H1 (cell line): ENCODE measurements around the gene CTPS2. TPM values are rescaled to one million over a fixed set of nuclear protein-coding genes. Genes with fewer than 3 reads are reported as not detected.
A peak's percentile ranks its signal among the peaks of the same experiment; 100 is the strongest.

Source experiments
- CTCF ChIA-PET: fragments of 300-600 bp; sonication (Branson Sonifier 250); formaldehyde crosslinking; loops from one replicate; lab custom pipeline; 2021; ENCODE audit not compliant: partially characterized antibody; lab: Charles Lee
- POLR2A ChIA-PET: fragments of 300-600 bp; sonication (Branson Sonifier 250); formaldehyde crosslinking; loops from one replicate; lab custom pipeline; 2021; ENCODE audit warnings: inconsistent platforms; ENCODE audit not compliant: partially characterized antibody; lab: Charles Lee
- DNase-seq, 2 experiments: peaks; one replicate each; pipeline versions ENCODE4 v3.0.0 to v3.0.0-alpha.2; 2010 to 2022; ENCODE audit warnings: low spot score in 2 of 2, low read depth in 1 of 2, mixed read lengths in 1 of 2
- FAIRE-seq: peaks from 2 replicates; lab custom pipeline; 2011; peaks lifted over from hg19 to GRCh38; lab: Jason Lieb, UNC
- H2AFZ ChIP-seq: 2 replicates; pipeline ENCODE4 v1.8.1; 2012; ENCODE audit warnings: low read length, inconsistent platforms
- H2AK5ac ChIP-seq: 2 replicates; pipeline ENCODE4 v1.6.1; 2013; ENCODE audit warnings: low read depth, low read length
- H2BK120ac ChIP-seq: replicated peaks from 2 replicates; pipeline ENCODE3; 2013; ENCODE audit warnings: low read depth, low read length, inconsistent platforms
- H2BK12ac ChIP-seq: 2 replicates; pipeline ENCODE4 v1.6.1; 2013; ENCODE audit warnings: low read depth, low read length
- H2BK15ac ChIP-seq: 2 replicates; pipeline ENCODE4 v1.6.1; 2013; ENCODE audit warnings: low read length
- H2BK20ac ChIP-seq: 2 replicates; pipeline ENCODE4 v1.6.1; 2013; ENCODE audit warnings: low read length
- H2BK5ac ChIP-seq: 2 replicates; pipeline ENCODE4 v1.6.1; 2013; ENCODE audit warnings: low read depth, low read length
- H3K14ac ChIP-seq: 2 replicates; pipeline ENCODE4 v1.6.1; 2013; ENCODE audit warnings: inconsistent platforms; ENCODE audit not compliant: insufficient read length
- H3K18ac ChIP-seq: 2 replicates; pipeline ENCODE4 v1.6.1; 2013; ENCODE audit warnings: low read length; ENCODE audit errors: extremely low read depth
- H3K23ac ChIP-seq: 2 replicates; pipeline ENCODE4 v1.6.1; 2013; ENCODE audit warnings: inconsistent platforms; ENCODE audit not compliant: insufficient read length
- H3K23me2 ChIP-seq: 2 replicates; pipeline ENCODE4 v1.6.1; 2013; ENCODE audit warnings: low read depth, low read length
- H3K27ac ChIP-seq: 2 replicates; pipeline ENCODE4 v1.6.1; 2011; ENCODE audit warnings: low read depth, low read length, inconsistent platforms
- H3K27me3 ChIP-seq, 4 experiments: replicated peaks in 1 of 4; 1 replicate in 1 of 4; 2 replicates in 3 of 4; pipeline versions ENCODE4 v1.6.1 to v1.8.1; 2011 to 2013; ENCODE audit warnings: low read length in 3 of 4, mild to moderate bottlenecking in 3 of 4, inconsistent platforms in 2 of 4, mixed read lengths in 2 of 4, moderate library complexity in 1 of 4; ENCODE audit not compliant: control insufficient read depth in 3 of 4, insufficient read depth in 3 of 4; ENCODE audit errors: extremely low read depth in 1 of 4
- H3K36me3 ChIP-seq, 4 experiments: 2 replicates each; pipeline versions ENCODE4 v1.6.1 to v1.8.1; 2011 to 2013; ENCODE audit warnings: mild to moderate bottlenecking in 4 of 4, low read length in 3 of 4, moderate library complexity in 2 of 4, control low read depth in 1 of 4, inconsistent platforms in 1 of 4; ENCODE audit not compliant: insufficient read depth in 4 of 4, control insufficient read depth in 2 of 4
- H3K4ac ChIP-seq: replicated peaks from 2 replicates; pipeline ENCODE3; 2013; ENCODE audit warnings: low read length, low read depth, mixed read lengths, inconsistent platforms; ENCODE audit not compliant: insufficient read length
- H3K4me1 ChIP-seq, 4 experiments: replicated peaks in 1 of 4; 1 replicate in 1 of 4; 2 replicates in 3 of 4; pipeline versions ENCODE4 v1.6.1 to v1.8.1; 2011 to 2013; ENCODE audit warnings: low read length in 3 of 4, inconsistent platforms in 2 of 4, mixed read lengths in 1 of 4; ENCODE audit not compliant: insufficient read depth in 4 of 4, control insufficient read depth in 3 of 4
- H3K4me2 ChIP-seq, 2 experiments: 2 replicates each; pipeline versions ENCODE4 v1.6.1 to v1.8.1; 2011 to 2013; ENCODE audit warnings: low read depth in 2 of 2, low read length in 2 of 2, control low read depth in 1 of 2, inconsistent platforms in 1 of 2, mild to moderate bottlenecking in 1 of 2; ENCODE audit not compliant: insufficient read depth in 1 of 2
- H3K4me3 ChIP-seq, 4 experiments: fragments of 200-600, 300-600 bp in 1 of 4; sonication (generic), shearing (Covaris generic), sonication (Bioruptor Twin) in 1 of 4; 2 replicates each; pipeline versions ENCODE4 v1.5.1 to v1.8.1; 2011 to 2016; ENCODE audit warnings: low read length in 4 of 4, low read depth in 3 of 4, control low read depth in 2 of 4, inconsistent platforms in 2 of 4, mild to moderate bottlenecking in 2 of 4, mixed read lengths in 1 of 4, moderate library complexity in 1 of 4; ENCODE audit not compliant: insufficient read depth in 2 of 4; ENCODE audit errors: extremely low read depth in 1 of 4
- H3K56ac ChIP-seq: replicated peaks from 2 replicates; pipeline ENCODE3; 2013; ENCODE audit warnings: low read depth, mild to moderate bottlenecking, mixed read lengths, low read length, inconsistent platforms; ENCODE audit not compliant: insufficient read length
- H3K79me1 ChIP-seq: 2 replicates; pipeline ENCODE4 v1.6.1; 2013; ENCODE audit warnings: low read depth, low read length, control low read depth
- H3K79me2 ChIP-seq, 2 experiments: 2 replicates each; pipeline versions ENCODE4 v1.6.1 to v1.8.1; 2012 to 2013; ENCODE audit warnings: low read length in 2 of 2, mild to moderate bottlenecking in 2 of 2, inconsistent platforms in 1 of 2; ENCODE audit not compliant: insufficient read depth in 2 of 2, control insufficient read depth in 1 of 2
- H3K9ac ChIP-seq, 4 experiments: replicated peaks in 1 of 4; 1 replicate in 1 of 4; 2 replicates in 3 of 4; pipeline versions ENCODE4 v1.6.1 to v1.8.1; 2011 to 2013; ENCODE audit warnings: low read depth in 3 of 4, low read length in 3 of 4, control low read depth in 2 of 4, mild to moderate bottlenecking in 2 of 4, moderate library complexity in 2 of 4, inconsistent platforms in 1 of 4; ENCODE audit errors: extremely low read depth in 1 of 4
- H3K9me3 ChIP-seq, 2 experiments: 2 replicates each; pipeline versions ENCODE4 v1.6.1 to v1.8.1; 2012 to 2013; ENCODE audit warnings: mild to moderate bottlenecking in 2 of 2, moderate library complexity in 2 of 2, control low read depth in 1 of 2, inconsistent platforms in 1 of 2, low read depth in 1 of 2, low read length in 1 of 2, mixed read lengths in 1 of 2; ENCODE audit not compliant: insufficient read depth in 2 of 2
- H4K20me1 ChIP-seq, 2 experiments: replicated peaks in 1 of 2; 2 replicates each; pipeline versions ENCODE3 to v1.8.1; 2011 to 2013; ENCODE audit warnings: inconsistent platforms in 2 of 2, low read length in 2 of 2, mild to moderate bottlenecking in 1 of 2; ENCODE audit not compliant: insufficient read depth in 2 of 2, control insufficient read depth in 1 of 2
- H4K5ac ChIP-seq: 2 replicates; pipeline ENCODE4 v1.6.1; 2013; ENCODE audit warnings: low read length, low read depth, mixed read lengths, inconsistent platforms; ENCODE audit not compliant: insufficient read length
- H4K8ac ChIP-seq: 2 replicates; pipeline ENCODE4 v1.8.0; 2013; ENCODE audit warnings: mild to moderate bottlenecking, moderate library complexity, low read length, inconsistent platforms; ENCODE audit not compliant: insufficient read depth; ENCODE audit errors: extremely low read depth
- H4K91ac ChIP-seq: replicated peaks from 2 replicates; pipeline ENCODE3; 2013; ENCODE audit warnings: low read length, mixed read lengths, inconsistent platforms; ENCODE audit not compliant: insufficient read length
- HDAC2 ChIP-seq, 2 experiments: fragments of 300-600 bp in 1 of 2; sonication (generic) in 1 of 2; IDR thresholded peaks; 2 replicates each; pipeline ENCODE4 v1.6.1; 2011 to 2012; ENCODE audit warnings: low read depth in 2 of 2, low read length in 2 of 2, mild to moderate bottlenecking in 2 of 2, moderate library complexity in 2 of 2, borderline replicate concordance in 1 of 2, inconsistent platforms in 1 of 2
- WGBS, 2 experiments: shearing (Covaris generic) in 1 of 2; methylation state at CpG; one replicate each; pipeline versions ENCODE4 v1.1.6 to v1.1.7; 2013 to 2015; ENCODE audit warnings: low lambda C conversion rate in 2 of 2, mixed read lengths in 2 of 2, inconsistent platforms in 1 of 2, low coverage in 1 of 2, missing lambda C conversion rate in 1 of 2; ENCODE audit not compliant: insufficient replicate concordance in 2 of 2, insufficient coverage in 1 of 2, insufficient read length in 1 of 2; ENCODE audit errors: extremely low coverage in 1 of 2, missing lambda C conversion rate in 1 of 2; 5-methylcytosine and 5-hydroxymethylcytosine counted together
- polyA plus RNA-seq, 7 experiments: library from polyadenylated mRNA; depleted of rRNA in 3 of 7; stranded (reverse) in 5 of 7; unstranded in 2 of 7; fragments of >200 nt in 5 of 7; fragments of 200-250 nt in 2 of 7; gene quantifications; 1 replicate in 5 of 7; 2 replicates in 1 of 7; 4 replicates in 1 of 7; pipeline versions ENCODE4 v1.2.1 to v1.2.3, GENCODE V29; 2011 to 2013; ENCODE audit warnings: missing spikeins in 2 of 7, mixed read lengths in 2 of 7
- total RNA-seq: library from RNA; stranded (reverse); fragmentation: NEBNext Ultra II Directional; extraction: Animal tissue kit (Norgen Biotek cat#: 25700); gene quantifications from 2 replicates; pipeline ENCODE4 v1.2.1, GENCODE V29; 2021

The CTPS2 gene
- total and polyA plus RNA-seq, 2 of the 8 experiments (the other 6 are each of a cell fraction or from before 2014, with no cell fraction given): 17.1 to 34.0 TPM

GRCh38 chrX:16612257-16612897 is 100.1 kb downstream of the CTPS2 start:
- no peak overlapping the region for H4K8ac ChIP-seq
- H3K56ac ChIP-seq: no peak overlapping the region
- H4K20me1 ChIP-seq: no peaks in the 10 kb centered on the region
- 1% methylated on average over 6 of the region's 6 CpGs; no CpG with 5 or more reads in 1 of the 2 experiments for WGBS, 2 experiments
- peaks cover 0 to 28% (median 4%) of the 10 kb centered on the region in 4 experiments; a peak in 4 of 8 replicates for H3K36me3 ChIP-seq
- H2AK5ac ChIP-seq: no peak overlapping the region
- H3K9me3 ChIP-seq: no peaks in the 10 kb centered on the region
- no peak overlapping the region for H3K14ac ChIP-seq
- ChIA-PET POLR2A (interaction anchor here (0.6 to 1.5 kb wide), 2 partner anchors 33 to 45 kb away, joined by 5 read pairs; no protein-coding TSS in a partner anchor), CTCF (interaction anchor here (0.9 to 1.4 kb wide), 2 partner anchors 28 to 35 kb away, joined by 3 to 4 read pairs; no protein-coding TSS in a partner anchor)
- no peak overlapping the region for H3K27ac ChIP-seq
- H3K4me3 ChIP-seq: no peak overlapping the region
- H4K5ac ChIP-seq: no peak overlapping the region
- peak overlapping the region; percentile 47 for H2BK120ac ChIP-seq
- H3K79me2 ChIP-seq: no peaks in the 10 kb centered on the region
- H3K79me1 ChIP-seq: no peaks in the 10 kb centered on the region
- H2AFZ ChIP-seq: no peak overlapping the region
- 0 out of 2 replicates have a peak overlapping the region, but pooled peaks have one; percentile 55 for H2BK20ac ChIP-seq
- H3K4ac ChIP-seq: no peak overlapping the region
- H3K4me2 ChIP-seq: no peak overlapping the region
- H4K91ac ChIP-seq: peak overlapping the region; percentile 25
- peak overlapping the region; percentile 90; the same call in 1 of the 2 replicates for H2BK5ac ChIP-seq
- FAIRE-seq: peak; percentile 89
- H3K23me2 ChIP-seq: no peaks in the 10 kb centered on the region
- no peak overlapping the region for H3K18ac ChIP-seq
- peaks cover 0 to 3% (median 2%) of the 10 kb centered on the region in 4 experiments; a peak in 1 of 7 replicates for H3K4me1 ChIP-seq
- no peaks in the 10 kb centered on the region for H3K27me3 ChIP-seq
- no peak overlapping the region for H2BK12ac ChIP-seq
- H2BK15ac ChIP-seq: no peak overlapping the region
- H3K23ac ChIP-seq: no peak overlapping the region
- H3K9ac ChIP-seq: no peak overlapping the region; a peak in 1 of 7 replicates
- no peak for DNase-seq
- TF ChIP-seq HDAC2 (IDR thresholded peaks at IDR 0.05; ENCODE audit: borderline replicate concordance in 1 of 2, low read depth in 2 of 2, low read length in 2 of 2): 0 out of 4 replicates have a peak, but pooled peaks of 1 of the 2 experiments have one; percentile 42
